ENCODE results near the gene PLA2G10. TPM values are rescaled to one million over a fixed set of nuclear protein-coding genes. Genes with fewer than 3 reads are reported as not detected.
"Not testable (repeated sequence)": the region's sequence is repeated elsewhere in the genome, so short reads cannot be mapped to it uniquely, and the experiment has no call there.

The PLA2G10 gene
- total RNA-seq (not detected), polyA plus RNA-seq (not detected)

- H3K4me1 ChIP-seq (ENCODE audit: insufficient read depth, low read length); H3K36me3 ChIP-seq (ENCODE audit: insufficient read depth, low read length); DNase-seq; H3K9me3 ChIP-seq (ENCODE audit: control insufficient read depth in 1 of 2, low read length in 2 of 2); H3K9me3 Mint-ChIP-seq; POLR2A ChIA-PET (ENCODE audit: partially characterized antibody); H3K27me3 ChIP-seq (ENCODE audit: insufficient read depth, low read length); H3K27ac Mint-ChIP-seq; H3K36me3 Mint-ChIP-seq; intact Hi-C loops (cut with micrococcal nuclease); H3K27me3 Mint-ChIP-seq; H3K4me1 Mint-ChIP-seq; CTCF ChIA-PET (ENCODE audit: partially characterized antibody); H3K27ac ChIP-seq (ENCODE audit: low read depth, low read length); H3K4me3 Mint-ChIP-seq; H3K4me3 ChIP-seq (ENCODE audit: low read length in 2 of 2): not testable (repeated sequence)
Observed at GRCh38 chr16:14694129-14694528, at the start of gene PLA2G10. Gene PLA2G10, minus strand, starts transcription at chr16:14694308. Its CDS starts 79 bp downstream, at chr16:14694229.

DNA sequence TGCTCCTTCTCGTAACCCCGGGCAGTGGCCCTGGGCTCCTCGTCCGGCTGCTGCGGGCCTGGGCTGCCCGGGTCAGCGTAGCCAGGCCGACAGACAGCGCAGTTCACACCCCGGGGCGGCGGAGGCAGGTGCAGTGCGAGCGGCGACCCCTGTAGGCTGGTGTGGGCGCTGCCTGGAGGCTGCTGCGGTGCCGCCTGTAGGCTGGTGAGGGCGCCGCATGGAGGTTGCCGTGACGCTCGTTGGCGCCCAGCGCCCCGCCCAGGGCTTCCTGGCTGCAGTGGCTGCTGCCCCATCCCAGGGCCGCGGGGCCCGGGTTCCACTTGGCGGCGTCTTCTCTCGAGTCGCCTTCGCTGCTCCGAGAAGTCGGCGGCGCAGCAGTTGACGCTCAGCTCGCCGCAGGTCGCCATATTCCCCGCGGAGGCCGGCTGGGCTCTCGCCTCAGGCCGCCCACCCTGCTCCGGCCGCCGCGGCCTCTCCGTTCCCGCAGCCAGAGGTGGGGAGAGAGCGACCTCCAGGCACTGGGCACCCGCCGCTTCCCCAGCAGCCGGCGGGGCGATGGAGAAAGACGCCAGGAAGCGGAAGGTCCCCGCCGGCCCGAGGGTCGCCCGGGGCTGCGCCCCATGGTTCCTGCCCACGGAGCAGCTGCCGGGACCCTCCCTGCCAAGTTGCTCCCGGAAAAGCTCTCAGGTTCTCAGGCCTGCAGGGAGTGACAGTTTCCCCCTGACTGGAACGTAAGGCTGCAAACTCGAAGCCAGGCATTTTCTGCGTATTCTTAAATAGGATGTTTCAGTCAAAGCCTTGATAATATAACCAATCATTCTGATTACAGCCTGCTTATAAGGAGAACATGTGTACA lies 48.4 kb upstream of the PLA2G10 start, which contains the start of gene NPIPA2:
NPIPA2 (plus strand) TSS at position 261 of the 856 bp plus-strand sequence. CDS start 5,533 bp downstream, outside the sequence.
- H3K9me3 Mint-ChIP-seq; H3K4me3 Mint-ChIP-seq; H3K27ac ChIP-seq (ENCODE audit: low read depth, low read length); H3K27ac Mint-ChIP-seq; H3K4me1 ChIP-seq (ENCODE audit: insufficient read depth, low read length); H3K4me1 Mint-ChIP-seq; H3K4me3 ChIP-seq (ENCODE audit: low read length in 2 of 2); H3K36me3 Mint-ChIP-seq; POLR2A ChIA-PET (ENCODE audit: partially characterized antibody); CTCF ChIA-PET (ENCODE audit: partially characterized antibody); H3K27me3 Mint-ChIP-seq; H3K27me3 ChIP-seq (ENCODE audit: insufficient read depth, low read length); H3K36me3 ChIP-seq (ENCODE audit: insufficient read depth, low read length); H3K9me3 ChIP-seq (ENCODE audit: control insufficient read depth in 1 of 2, low read length in 2 of 2); intact Hi-C loops (cut with micrococcal nuclease); DNase-seq: not testable (repeated sequence)

DNA sequence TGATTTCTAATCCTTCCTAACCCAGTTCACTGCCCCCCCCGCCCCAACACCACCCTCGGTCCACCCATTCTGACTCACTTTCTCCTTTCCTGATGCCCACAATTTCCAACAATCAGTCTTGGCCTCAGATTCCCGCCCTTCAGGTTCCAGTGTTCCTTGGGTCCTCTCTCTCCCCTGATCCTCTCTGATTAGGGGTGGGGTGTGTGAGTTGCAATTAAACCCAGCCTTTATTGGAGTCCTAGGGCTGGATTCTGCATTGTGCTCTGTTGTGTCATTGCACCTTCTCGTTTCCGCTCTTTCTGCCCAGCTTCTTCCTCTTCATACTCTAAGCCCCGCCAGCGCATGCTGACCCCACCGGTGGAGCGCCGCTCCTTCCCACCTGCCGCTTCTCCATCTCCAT lies 47.7 kb upstream of the PLA2G10 start:
- H3K27me3 Mint-ChIP-seq; H3K4me1 ChIP-seq (ENCODE audit: insufficient read depth, low read length); POLR2A ChIA-PET (ENCODE audit: partially characterized antibody); intact Hi-C loops (cut with micrococcal nuclease); H3K4me1 Mint-ChIP-seq; H3K27ac ChIP-seq (ENCODE audit: low read depth, low read length); H3K36me3 Mint-ChIP-seq; H3K36me3 ChIP-seq (ENCODE audit: insufficient read depth, low read length); H3K9me3 ChIP-seq (ENCODE audit: control insufficient read depth in 1 of 2, low read length in 2 of 2); H3K27ac Mint-ChIP-seq; CTCF ChIA-PET (ENCODE audit: partially characterized antibody); H3K4me3 ChIP-seq (ENCODE audit: low read length in 2 of 2); H3K4me3 Mint-ChIP-seq; DNase-seq; H3K9me3 Mint-ChIP-seq; H3K27me3 ChIP-seq (ENCODE audit: insufficient read depth, low read length): not testable (repeated sequence)

GRCh38 chr16:14740832-14741385 lies 46.8 kb upstream of the PLA2G10 start:
- H3K4me3 ChIP-seq (ENCODE audit: low read length in 2 of 2); intact Hi-C loops (cut with micrococcal nuclease); H3K4me3 Mint-ChIP-seq; CTCF ChIA-PET (ENCODE audit: partially characterized antibody); DNase-seq; H3K27me3 Mint-ChIP-seq; H3K27ac Mint-ChIP-seq; POLR2A ChIA-PET (ENCODE audit: partially characterized antibody); H3K9me3 ChIP-seq (ENCODE audit: control insufficient read depth in 1 of 2, low read length in 2 of 2); H3K36me3 Mint-ChIP-seq; H3K9me3 Mint-ChIP-seq; H3K4me1 Mint-ChIP-seq; H3K4me1 ChIP-seq (ENCODE audit: insufficient read depth, low read length); H3K27me3 ChIP-seq (ENCODE audit: insufficient read depth, low read length); H3K36me3 ChIP-seq (ENCODE audit: insufficient read depth, low read length); H3K27ac ChIP-seq (ENCODE audit: low read depth, low read length): not testable (repeated sequence)

DNA sequence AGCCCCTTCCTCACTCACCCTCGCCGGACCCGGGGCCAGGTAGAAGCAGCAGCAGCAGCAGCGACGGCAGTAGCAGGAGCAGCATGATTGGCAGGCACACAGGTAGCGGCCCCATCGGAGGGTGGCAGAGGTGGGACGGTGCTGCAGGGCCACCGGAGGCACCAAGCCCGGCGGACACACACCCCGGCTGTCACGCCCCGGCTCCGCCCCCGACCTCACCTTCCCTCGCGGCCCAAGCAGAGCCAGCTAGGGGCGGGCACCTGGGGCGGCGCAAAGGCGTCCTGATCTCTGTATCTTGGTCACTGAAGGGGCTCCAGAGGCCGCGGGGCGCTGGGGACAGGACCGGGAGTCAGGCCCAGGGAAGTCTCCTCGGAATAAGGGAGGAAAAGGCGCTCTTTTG lies 39.1 kb upstream of the PLA2G10 start:
- H3K36me3 Mint-ChIP-seq; H3K36me3 ChIP-seq (ENCODE audit: insufficient read depth, low read length); CTCF ChIA-PET (ENCODE audit: partially characterized antibody); H3K4me1 ChIP-seq (ENCODE audit: insufficient read depth, low read length); H3K27me3 ChIP-seq (ENCODE audit: insufficient read depth, low read length); DNase-seq; intact Hi-C loops (cut with micrococcal nuclease); POLR2A ChIA-PET (ENCODE audit: partially characterized antibody); H3K27ac Mint-ChIP-seq; H3K4me3 Mint-ChIP-seq; H3K27me3 Mint-ChIP-seq; H3K4me3 ChIP-seq (ENCODE audit: low read length in 2 of 2); H3K9me3 Mint-ChIP-seq; H3K9me3 ChIP-seq (ENCODE audit: control insufficient read depth in 1 of 2, low read length in 2 of 2); H3K27ac ChIP-seq (ENCODE audit: low read depth, low read length); H3K4me1 Mint-ChIP-seq: not testable (repeated sequence)

- H3K9me3 ChIP-seq (ENCODE audit: control insufficient read depth in 1 of 2, low read length in 2 of 2); CTCF ChIA-PET (ENCODE audit: partially characterized antibody); H3K9me3 Mint-ChIP-seq; H3K27me3 ChIP-seq (ENCODE audit: insufficient read depth, low read length); POLR2A ChIA-PET (ENCODE audit: partially characterized antibody); H3K4me3 Mint-ChIP-seq; intact Hi-C loops (cut with micrococcal nuclease); H3K4me1 ChIP-seq (ENCODE audit: insufficient read depth, low read length); H3K36me3 Mint-ChIP-seq; H3K27ac Mint-ChIP-seq; DNase-seq; H3K27me3 Mint-ChIP-seq; H3K36me3 ChIP-seq (ENCODE audit: insufficient read depth, low read length); H3K4me1 Mint-ChIP-seq; H3K27ac ChIP-seq (ENCODE audit: low read depth, low read length); H3K4me3 ChIP-seq (ENCODE audit: low read length in 2 of 2): not testable (repeated sequence)
Observed at GRCh38 chr16:14703156-14704011, 9.3 kb upstream of the PLA2G10 start, which contains the start of gene NPIPA3. Gene NPIPA3, plus strand, starts transcription at chr16:14703411. Its CDS starts 5,533 bp downstream, at chr16:14708944.

DNA sequence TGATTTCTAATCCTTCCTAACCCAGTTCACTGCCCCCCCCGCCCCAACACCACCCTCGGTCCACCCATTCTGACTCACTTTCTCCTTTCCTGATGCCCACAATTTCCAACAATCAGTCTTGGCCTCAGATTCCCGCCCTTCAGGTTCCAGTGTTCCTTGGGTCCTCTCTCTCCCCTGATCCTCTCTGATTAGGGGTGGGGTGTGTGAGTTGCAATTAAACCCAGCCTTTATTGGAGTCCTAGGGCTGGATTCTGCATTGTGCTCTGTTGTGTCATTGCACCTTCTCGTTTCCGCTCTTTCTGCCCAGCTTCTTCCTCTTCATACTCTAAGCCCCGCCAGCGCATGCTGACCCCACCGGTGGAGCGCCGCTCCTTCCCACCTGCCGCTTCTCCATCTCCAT lies 8.6 kb upstream of the PLA2G10 start:
- H3K4me1 Mint-ChIP-seq; H3K4me1 ChIP-seq (ENCODE audit: insufficient read depth, low read length); H3K9me3 Mint-ChIP-seq; POLR2A ChIA-PET (ENCODE audit: partially characterized antibody); H3K36me3 ChIP-seq (ENCODE audit: insufficient read depth, low read length); H3K9me3 ChIP-seq (ENCODE audit: control insufficient read depth in 1 of 2, low read length in 2 of 2); H3K27ac Mint-ChIP-seq; CTCF ChIA-PET (ENCODE audit: partially characterized antibody); H3K27ac ChIP-seq (ENCODE audit: low read depth, low read length); H3K27me3 ChIP-seq (ENCODE audit: insufficient read depth, low read length); intact Hi-C loops (cut with micrococcal nuclease); H3K36me3 Mint-ChIP-seq; H3K4me3 ChIP-seq (ENCODE audit: low read length in 2 of 2); H3K27me3 Mint-ChIP-seq; H3K4me3 Mint-ChIP-seq; DNase-seq: not testable (repeated sequence)

Data from CD4-positive, alpha-beta memory T cell (primary cell).